Mammary epithelial cell (primary cell): ENCODE results near the gene STAT5B.

Source experiments
- CTCF ChIP-seq, 2 donors: IDR thresholded peaks in 1 of 2; conservative IDR thresholded peaks in 1 of 2; 2 replicates each; pipeline ENCODE4 v1.5.1; 2011 to 2012; ENCODE audit warnings: inconsistent platforms in 2 of 2, low read length in 2 of 2, mild to moderate bottlenecking in 2 of 2, control low read depth in 1 of 2, low read depth in 1 of 2; ENCODE audit not compliant: insufficient read depth in 1 of 2; ENCODE audit errors: extremely low read depth in 1 of 2
- EZH2 ChIP-seq: IDR thresholded peaks from 2 replicates; pipeline ENCODE4 v1.6.1; 2012; ENCODE audit warnings: low read length, inconsistent platforms, borderline replicate concordance

GRCh38 chr17:42214156-42214555 lies 62.0 kb downstream of the STAT5B start:
- TF ChIP-seq CTCF (conservative IDR thresholded peaks at IDR 0.05 in 1 of 2, IDR thresholded peaks at IDR 0.05 in 1 of 2; ENCODE audit: extremely low read depth in 1 of 2, insufficient read depth in 1 of 2, low read depth in 1 of 2, low read length in 2 of 2) (no peak), EZH2 (no peak)
